NOMO-1 treated with DMSO at 0.1 percent for 48 hours (cell line): Measurements from ENCODE around the gene LRBA.
"Not testable (repeated sequence)": the region's sequence is repeated elsewhere in the genome, so short reads cannot be mapped to it uniquely, and the experiment has no call there.

Experiments
- DNase-seq: peaks from one replicate; lab custom pipeline; 2025; ENCODE audit not compliant: unreplicated experiment; lab: John Stamatoyannopoulos, UW

Gene LRBA

GRCh38 chr4:150679765-150680343, 335.2 kb downstream of the LRBA start:
- DNase-seq, result no peak

GRCh38 chr4:150679018-150679764, 335.9 kb downstream of the LRBA start:
- no peak for DNase-seq

- DNase-seq, result peak; percentile 16
These were observed 341.3 kb downstream of the LRBA start for GRCh38 chr4:150673793-150674192.

- no peak for DNase-seq
These were observed 346.3 kb downstream of the LRBA start for GRCh38 chr4:150668824-150669223.

- no peak for DNase-seq
These were observed 350.1 kb downstream of the LRBA start for GRCh38 chr4:150664935-150665334.

- no peak for DNase-seq
These were observed 352.4 kb downstream of the LRBA start for GRCh38 chr4:150662686-150663085.

GRCh38 chr4:150661551-150661950, 353.5 kb downstream of the LRBA start:
- DNase-seq, result not testable (repeated sequence)

GRCh38 chr4:150658258-150658657, 356.8 kb downstream of the LRBA start:
- not testable (repeated sequence) for DNase-seq

GRCh38 chr4:150656891-150657290, 358.2 kb downstream of the LRBA start:
- peak; percentile 73 for DNase-seq

GRCh38 chr4:150650751-150651150, 364.3 kb downstream of the LRBA start:
- no peak for DNase-seq

- DNase-seq, result no peak
These were observed 367.0 kb downstream of the LRBA start for GRCh38 chr4:150648123-150648522.

GRCh38 chr4:150647008-150647407, 368.1 kb downstream of the LRBA start:
- DNase-seq, result no peak

GRCh38 chr4:150641612-150642011, 373.5 kb downstream of the LRBA start:
- DNase-seq, result no peak

- DNase-seq, result no peak
These were observed 382.4 kb downstream of the LRBA start for GRCh38 chr4:150632639-150633038.

- DNase-seq, result no peak
These were observed 387.0 kb downstream of the LRBA start for GRCh38 chr4:150628073-150628472.

GRCh38 chr4:150625033-150625432, 390.1 kb downstream of the LRBA start:
- DNase-seq, result no peak

- DNase-seq, result no peak
These were observed 391.0 kb downstream of the LRBA start for GRCh38 chr4:150624055-150624454.

- no peak for DNase-seq
These were observed 396.0 kb downstream of the LRBA start for GRCh38 chr4:150619042-150619441.

GRCh38 chr4:150609131-150609530, 406.0 kb downstream of the LRBA start:
- no peak for DNase-seq

- DNase-seq, result no peak
These were observed 414.2 kb downstream of the LRBA start for GRCh38 chr4:150600812-150601445.

GRCh38 chr4:150599547-150599946, 415.5 kb downstream of the LRBA start:
- no peak for DNase-seq

- no peak for DNase-seq
These were observed 416.2 kb downstream of the LRBA start for GRCh38 chr4:150598909-150599308.
